GM12878 (cell line): ENCODE measurements around the gene PRKG1. TPM values are rescaled to one million over a fixed set of nuclear protein-coding genes. Genes with fewer than 3 reads are reported as not detected.

Experiments used
- ATAC-seq: fragments of 200-7000 bp; cut with Tn5 transposase; 3 replicates; pipeline ENCODE4 v1.9.1; 2020; ENCODE audit warnings: mild to moderate bottlenecking, moderate library complexity
- BruUV-seq: library from RNA; stranded (reverse); fragments of 400-500 nt; replicated peaks from 2 replicates; lab custom pipeline; 2021; lab: Mats Ljungman, UMichigan
- CTCF ChIA-PET: fragments of 300-600 bp; sonication (Branson Sonifier 250); formaldehyde crosslinking; extraction: SDS; loops from one replicate; lab custom pipeline; 2021; ENCODE audit warnings: inconsistent platforms; lab: Yijun Ruan, JAX
- POLR2A ChIA-PET: fragments of 350-600 bp; formaldehyde crosslinking; extraction: SDS; loops from one replicate; lab custom pipeline; 2021; ENCODE audit warnings: inconsistent platforms; lab: Charles Lee
- RAD21 ChIA-PET: fragments of 300-600 bp; sonication (Branson Sonifier 250); formaldehyde crosslinking; loops from one replicate; lab custom pipeline; 2023; ENCODE audit warnings: antibody characterized with exemption; ENCODE audit not compliant: unreplicated experiment; lab: Charles Lee
- SMC1A ChIA-PET: fragments of 300-600 bp; sonication (Branson Sonifier 250); formaldehyde crosslinking; loops from one replicate; lab custom pipeline; 2023; ENCODE audit not compliant: unreplicated experiment, uncharacterized antibody; lab: Charles Lee
- DNase-seq: peaks from one replicate; pipeline ENCODE4 v3.0.0-alpha.2; 2011; ENCODE audit warnings: low read depth, low spot score
- FAIRE-seq: peaks from 3 replicates; lab custom pipeline; 2011; peaks lifted over from hg19 to GRCh38; lab: Jason Lieb, UNC
- H2AFZ ChIP-seq: 2 replicates; pipeline ENCODE4 v1.6.0; 2011; ENCODE audit warnings: low read depth, low read length, control low read depth; ENCODE audit not compliant: control insufficient read depth
- H3K27ac ChIP-seq: 2 replicates; pipeline ENCODE4 v1.5.1; 2011; ENCODE audit warnings: control low read depth; ENCODE audit not compliant: control insufficient read depth, insufficient read depth
- H3K27me3 ChIP-seq, 2 experiments: replicated peaks in 1 of 2; 2 replicates each; pipeline versions ENCODE4 v1.6.0 to v1.6.1; 2011; ENCODE audit warnings: low read length in 1 of 2; ENCODE audit not compliant: control insufficient read depth in 2 of 2, insufficient read depth in 2 of 2
- H3K36me3 ChIP-seq, 2 experiments: 2 replicates each; pipeline ENCODE4 v1.5.1; 2011; ENCODE audit warnings: low read length in 1 of 2; ENCODE audit not compliant: control insufficient read depth in 2 of 2, insufficient read depth in 2 of 2
- H3K4me1 ChIP-seq: 2 replicates; pipeline ENCODE4 v1.6.1; 2011; ENCODE audit warnings: mild to moderate bottlenecking, low read length, moderate library complexity, mixed read lengths; ENCODE audit not compliant: control insufficient read depth, insufficient read depth
- H3K4me2 ChIP-seq: 2 replicates; pipeline ENCODE4 v1.6.0; 2011; ENCODE audit warnings: control low read depth; ENCODE audit not compliant: control insufficient read depth, insufficient read depth
- H3K4me3 ChIP-seq: fragments of 200-600 bp; sonication (generic); 2 replicates; pipeline ENCODE4 v1.5.1; 2016
- H3K79me2 ChIP-seq: 2 replicates; pipeline ENCODE4 v1.6.0; 2011; ENCODE audit warnings: low read length; ENCODE audit not compliant: control insufficient read depth, insufficient read depth
- H3K9ac ChIP-seq: 2 replicates; pipeline ENCODE4 v1.8.0; 2011; ENCODE audit warnings: low read length, control low read depth, mixed read lengths; ENCODE audit not compliant: control insufficient read depth, insufficient read depth
- H3K9me3 ChIP-seq: replicated peaks from 3 replicates; pipeline ENCODE4 v1.5.1; 2011; ENCODE audit warnings: mild to moderate bottlenecking, low read length; ENCODE audit not compliant: control insufficient read depth, insufficient read depth
- H4K20me1 ChIP-seq: 2 replicates; pipeline ENCODE4 v1.6.0; 2011; ENCODE audit not compliant: control insufficient read depth, insufficient read depth
- ASH2L ChIP-seq: fragments of 300-600, 200-600 bp; sonication (generic); IDR thresholded peaks from 2 replicates; pipeline ENCODE4 v1.6.1; 2017; ENCODE audit warnings: low read depth, mild to moderate bottlenecking, borderline replicate concordance
- ATF3 ChIP-seq: IDR thresholded peaks from 2 replicates; pipeline ENCODE4 v1.6.1; 2011; ENCODE audit warnings: low read depth, mild to moderate bottlenecking, low read length, moderate library complexity, borderline replicate concordance; ENCODE audit errors: extremely low read depth
- BMI1 ChIP-seq: fragments of 450-650 bp; IDR thresholded peaks from 2 replicates; pipeline ENCODE4 v1.6.1; 2016; ENCODE audit warnings: mild to moderate bottlenecking, moderate library complexity, borderline replicate concordance
- CBFB ChIP-seq: IDR thresholded peaks from 2 replicates; pipeline ENCODE4 v1.6.1; 2016; ENCODE audit warnings: antibody characterized with exemption, low read depth
- CREB1 ChIP-seq: IDR thresholded peaks from 2 replicates; pipeline ENCODE4 v1.6.1; 2012; ENCODE audit warnings: low read depth, mild to moderate bottlenecking, inconsistent platforms
- ETV6 ChIP-seq, 2 experiments: fragments of 450-650 bp in 1 of 2; IDR thresholded peaks in 1 of 2; conservative IDR thresholded peaks in 1 of 2; 2 replicates each; pipeline ENCODE4 v1.6.1; 2014; ENCODE audit warnings: antibody characterized with exemption in 1 of 2, borderline replicate concordance in 1 of 2, low read depth in 1 of 2, mild to moderate bottlenecking in 1 of 2, moderate library complexity in 1 of 2
- GATAD2B ChIP-seq: fragments of 450-650 bp; conservative IDR thresholded peaks from 2 replicates; pipeline ENCODE4 v1.6.1; 2017; ENCODE audit warnings: low read depth, mild to moderate bottlenecking, moderate library complexity
- HDGF ChIP-seq: fragments of 450-650 bp; IDR thresholded peaks from 2 replicates; pipeline ENCODE4 v1.6.1; 2016; ENCODE audit warnings: antibody characterized with exemption
- KLF5 ChIP-seq: fragments of 450-650 bp; IDR thresholded peaks from 2 replicates; pipeline ENCODE4 v1.6.1; 2014; ENCODE audit warnings: mild to moderate bottlenecking; ENCODE audit not compliant: partially characterized antibody
- PKNOX1 ChIP-seq: fragments of 450-650 bp; IDR thresholded peaks from 2 replicates; pipeline ENCODE4 v1.6.1; 2016; ENCODE audit warnings: mild to moderate bottlenecking
- POU2F2 ChIP-seq: IDR thresholded peaks from 3 replicates; pipeline ENCODE4 v1.6.1; 2011; ENCODE audit warnings: low read depth, mild to moderate bottlenecking, low read length, borderline replicate concordance
- RAD51 ChIP-seq: fragments of 450-650 bp; IDR thresholded peaks from 2 replicates; pipeline ENCODE4 v1.6.1; 2016; ENCODE audit warnings: moderate library complexity, mild to moderate bottlenecking, inconsistent platforms
- SMAD5 ChIP-seq: IDR thresholded peaks from 2 replicates; pipeline ENCODE4 v1.6.1; 2016; ENCODE audit warnings: antibody characterized with exemption, low read depth
- STAT3 ChIP-seq: IDR thresholded peaks from 2 replicates; pipeline ENCODE4 v1.6.1; 2011; ENCODE audit warnings: low read depth, low read length, improper control_type of control experiment
- USF2 ChIP-seq: IDR thresholded peaks from 2 replicates; pipeline ENCODE4 v1.6.1; 2011; ENCODE audit warnings: low read depth, low read length, improper control_type of control experiment, borderline replicate concordance
- ZNF24 ChIP-seq: fragments of 450-650 bp; IDR thresholded peaks from 2 replicates; pipeline ENCODE4 v1.6.1; 2017; ENCODE audit warnings: antibody characterized with exemption, mild to moderate bottlenecking
- ZSCAN29 ChIP-seq: fragments of 450-650 bp; IDR thresholded peaks from 2 replicates; pipeline ENCODE4 v1.6.1; 2017; ENCODE audit warnings: mild to moderate bottlenecking, moderate library complexity
- WGBS: methylation state at CpG from one replicate; pipeline ENCODE4 v1.1.6; 2016; ENCODE audit warnings: low lambda C conversion rate; ENCODE audit not compliant: insufficient replicate concordance, insufficient coverage; ENCODE audit errors: missing lambda C conversion rate; 5-methylcytosine and 5-hydroxymethylcytosine counted together
- in situ Hi-C: fragments of 300-500 bp; cut with MboI; formaldehyde crosslinking; loops from 9 replicates; pipeline ENCODE4 v1.14.3; 2018; ENCODE audit warnings: mixed read lengths
- intact Hi-C: fragments of 100-400 bp; cut with micrococcal nuclease; formaldehyde crosslinking; loops from one replicate; pipeline ENCODE4 v1.14.2; 2022; ENCODE audit not compliant: unreplicated experiment
- polyA plus RNA-seq, 11 experiments: library from polyadenylated mRNA; depleted of rRNA in 4 of 11; unstranded in 6 of 11; stranded (reverse) in 5 of 11; fragments of >200 nt; fragmentation: Nextera tagmentation in 4 of 11; fragmentation: Illumina TruSeq in 1 of 11; extraction: Ambion mirVana in 4 of 11; extraction: Trizol in 1 of 11; gene quantifications; 1 replicate in 1 of 11; 2 replicates in 10 of 11; pipeline versions ENCODE4 v1.2.1 to v1.2.3, GENCODE V29; 2011 to 2016; ENCODE audit warnings: inconsistent platforms in 2 of 11, missing spikeins in 2 of 11, low read depth in 1 of 11
- total RNA-seq, 4 experiments: library from RNA; depleted of rRNA in 3 of 4; stranded (reverse); fragments of >200 nt in 3 of 4; fragmentation: Illumina TruSeq in 1 of 4; extraction: Trizol in 1 of 4; gene quantifications; 2 replicates each; pipeline versions ENCODE4 v1.2.1 to v1.2.3, GENCODE V29; 2013 to 2021
- TF ChIP-seq, protein P1 (sequence below): fragments of 150-350 bp; IDR thresholded peaks from 2 replicates; pipeline ENCODE4 v1.6.1; 2014; ENCODE audit warnings: mild to moderate bottlenecking, low read depth, low read length

The PRKG1 gene
- total and polyA plus RNA-seq, 10 of the 15 experiments (the other 5 are each of a cell fraction or from before 2014, with no cell fraction given): 0.04 to 0.05 TPM; not detected in 8

DNA sequence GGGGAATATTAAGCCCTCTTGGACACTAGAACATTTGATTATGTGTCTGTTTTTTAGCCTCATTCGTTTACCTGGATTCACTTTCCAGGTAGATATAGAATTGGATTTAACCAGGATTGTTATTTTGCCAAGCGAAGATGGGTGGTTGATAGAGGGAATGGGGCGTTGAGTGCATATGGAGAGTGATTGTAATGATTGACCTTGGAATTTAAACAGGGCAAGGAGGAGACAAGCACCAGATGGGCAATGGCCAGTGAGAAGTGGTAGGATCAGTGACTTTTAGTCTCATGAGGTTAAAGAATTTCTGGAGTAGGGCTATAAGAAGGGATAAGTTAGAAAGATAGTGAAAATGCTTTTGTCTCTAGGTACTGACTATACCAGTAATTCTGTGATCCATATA, 836.3 kb downstream of the PRKG1 start:
- ChIA-PET POLR2A (no interaction called here), SMC1A (no interaction called here), RAD21 (no interaction called here), CTCF (no interaction called here)
- ATAC-seq (no peak), FAIRE-seq (no peak), DNase-seq (no peak)
- H4K20me1 ChIP-seq: no peaks in the 10 kb centered on the region
- BruUV-seq: no TSS peak
- H3K27me3 ChIP-seq: no peaks in the 10 kb centered on the region
- 0% methylated on average over 3 of the region's 3 CpGs for WGBS
- H3K4me3 ChIP-seq: no peak overlapping the region
- no peaks in the 10 kb centered on the region for H3K79me2 ChIP-seq
- no peaks in the 10 kb centered on the region for H3K36me3 ChIP-seq
- no peak overlapping the region for H3K9ac ChIP-seq
- TF ChIP-seq CBFB: no peak
- TF ChIP-seq ASH2L: no peak
- no peak for TF ChIP-seq ZNF24
- TF ChIP-seq STAT3: no peak
- TF ChIP-seq ATF3: no peak
- TF ChIP-seq USF2: no peak
- no peak for TF ChIP-seq SMAD5
- no peak for TF ChIP-seq RAD51
- TF ChIP-seq, protein P1, sequence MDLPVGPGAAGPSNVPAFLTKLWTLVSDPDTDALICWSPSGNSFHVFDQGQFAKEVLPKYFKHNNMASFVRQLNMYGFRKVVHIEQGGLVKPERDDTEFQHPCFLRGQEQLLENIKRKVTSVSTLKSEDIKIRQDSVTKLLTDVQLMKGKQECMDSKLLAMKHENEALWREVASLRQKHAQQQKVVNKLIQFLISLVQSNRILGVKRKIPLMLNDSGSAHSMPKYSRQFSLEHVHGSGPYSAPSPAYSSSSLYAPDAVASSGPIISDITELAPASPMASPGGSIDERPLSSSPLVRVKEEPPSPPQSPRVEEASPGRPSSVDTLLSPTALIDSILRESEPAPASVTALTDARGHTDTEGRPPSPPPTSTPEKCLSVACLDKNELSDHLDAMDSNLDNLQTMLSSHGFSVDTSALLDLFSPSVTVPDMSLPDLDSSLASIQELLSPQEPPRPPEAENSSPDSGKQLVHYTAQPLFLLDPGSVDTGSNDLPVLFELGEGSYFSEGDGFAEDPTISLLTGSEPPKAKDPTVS: no peak
- TF ChIP-seq GATAD2B: no peak
- no peak for TF ChIP-seq PKNOX1
- TF ChIP-seq POU2F2: no peak
- TF ChIP-seq HDGF: no peak
- no peak for TF ChIP-seq ZSCAN29
- TF ChIP-seq KLF5: no peak
- no peak for TF ChIP-seq ETV6 (conservative IDR thresholded peaks at IDR 0.05 in 1 of 2, IDR thresholded peaks at IDR 0.05 in 1 of 2; ENCODE audit: borderline replicate concordance in 1 of 2, low read depth in 1 of 2)
- no peak for TF ChIP-seq BMI1
- no peak for TF ChIP-seq CREB1
- in situ Hi-C loops: no loop called here
- H3K4me2 ChIP-seq: no peak overlapping the region
- H3K4me1 ChIP-seq: no peaks in the 10 kb centered on the region
- intact Hi-C loops: no loop called here
- no peak overlapping the region for H2AFZ ChIP-seq
- H3K9me3 ChIP-seq: no peaks in the 10 kb centered on the region
- no peak overlapping the region for H3K27ac ChIP-seq
